ENCODE results near the gene FXR2. TPM values are rescaled to one million over a fixed set of nuclear protein-coding genes. Genes with fewer than 3 reads are reported as not detected.
A peak's percentile ranks its signal among the peaks of the same experiment; 100 is the strongest.

FXR2 gene
- total RNA-seq, 1 experiment from 2014 or later = 35.1 TPM

GRCh38 chr17:7583253-7584109, 31.2 kb downstream of the FXR2 start, which contains the start of gene MPDU1 (continued):
- 0 out of 2 replicates have a peak, but pooled peaks have one; percentile 15 for TF ChIP-seq AFF4 (CRISPR knock-in tag; IDR thresholded peaks at IDR 0.05; ENCODE audit: borderline replicate concordance)
- peak; percentile 51; the same call in 1 of the 2 replicates for TF ChIP-seq ZNF532 (CRISPR knock-in tag; IDR thresholded peaks at IDR 0.05; ENCODE audit: borderline replicate concordance)
- TF ChIP-seq SMAD4 (CRISPR knock-in tag; IDR thresholded peaks at IDR 0.05) = no peak
- TF ChIP-seq EMX1 (CRISPR knock-in tag; IDR thresholded peaks at IDR 0.05) = no peak; the same call in 1 of the 2 replicates
- TF ChIP-seq KAT7 (CRISPR knock-in tag; IDR thresholded peaks at IDR 0.05; ENCODE audit: borderline replicate concordance) = no peak
- no peak for TF ChIP-seq ZNF396 (CRISPR knock-in tag; IDR thresholded peaks at IDR 0.05; ENCODE audit: borderline replicate concordance)
- TF ChIP-seq ZSCAN18 (CRISPR knock-in tag; IDR thresholded peaks at IDR 0.05) = no peak
- no peak for TF ChIP-seq HMGA2 (CRISPR knock-in tag; IDR thresholded peaks at IDR 0.05)
- peak; percentile 61 for TF ChIP-seq FOXK1 (CRISPR knock-in tag; IDR thresholded peaks at IDR 0.05)
- TF ChIP-seq PRDM15 (CRISPR knock-in tag; IDR thresholded peaks at IDR 0.05) = peak; percentile 36; the same call in 1 of the 2 replicates
- TF ChIP-seq ZNF121 (CRISPR knock-in tag; IDR thresholded peaks at IDR 0.05) = no peak
- TF ChIP-seq NR1H2 (CRISPR knock-in tag; IDR thresholded peaks at IDR 0.05) = peak; percentile 61; the same call in 1 of the 2 replicates
- no peak for TF ChIP-seq STAT6 (CRISPR knock-in tag; conservative IDR thresholded peaks at IDR 0.05; ENCODE audit: low read depth)
- 0 out of 2 replicates have a peak, but pooled peaks have one; percentile 1 for TF ChIP-seq USF1 (CRISPR knock-in tag; IDR thresholded peaks at IDR 0.05)
- TF ChIP-seq CREB1 (CRISPR knock-in tag; IDR thresholded peaks at IDR 0.05) = 0 out of 2 replicates have a peak, but pooled peaks have one; percentile 55
- 0 out of 2 replicates have a peak, but pooled peaks have one; percentile 10 for TF ChIP-seq ZNF138 (CRISPR knock-in tag; conservative IDR thresholded peaks at IDR 0.05)
- TF ChIP-seq JAZF1 (CRISPR knock-in tag; IDR thresholded peaks at IDR 0.05) = no peak
